Activated CD8-positive, alpha-beta memory T cell treated with anti-CD3 and anti-CD28 coated beads, Interleukin-2, amount 10 ng/mL, durations not matched to agents 7 days and 5 days (primary cell): ENCODE measurements around the gene STK32B. TPM values are rescaled to one million over a fixed set of nuclear protein-coding genes. Genes with fewer than 3 reads are reported as not detected.

Source experiments
- ATAC-seq: fragments of 150-1000 bp; cut with Tn5 transposase; one replicate; pipeline ENCODE4 v1.10.0; 2021; ENCODE audit warnings: moderate library complexity
- CTCF ChIA-PET: fragments of 350-600 bp; sonication (Branson Sonifier 250); formaldehyde crosslinking; loops from one replicate; lab custom pipeline; 2021; ENCODE audit warnings: antibody characterized with exemption; lab: Charles Lee
- DNase-seq: peaks from one replicate; pipeline ENCODE4 v3.0.0-alpha.2; 2020
- H3K27ac Mint-ChIP-seq: one replicate; pipeline ENCODE4 v1.8.0; 2021; ENCODE audit warnings: mild to moderate bottlenecking, mixed read lengths
- H3K27me3 Mint-ChIP-seq: one replicate; pipeline ENCODE4 v1.8.0; 2021; ENCODE audit warnings: mixed read lengths
- H3K36me3 Mint-ChIP-seq: one replicate; pipeline ENCODE4 v1.8.0; 2021; ENCODE audit warnings: mild to moderate bottlenecking, mixed read lengths
- H3K4me1 Mint-ChIP-seq: one replicate; pipeline ENCODE4 v1.8.0; 2021; ENCODE audit warnings: mixed read lengths
- H3K4me3 Mint-ChIP-seq: one replicate; pipeline ENCODE4 v1.8.0; 2021; ENCODE audit warnings: mild to moderate bottlenecking, moderate library complexity, mixed read lengths
- H3K9me3 Mint-ChIP-seq: one replicate; pipeline ENCODE4 v1.8.0; 2022; ENCODE audit warnings: low read depth, mixed read lengths
- total RNA-seq, 2 experiments: library from RNA; stranded (reverse); gene quantifications; one replicate each; pipeline ENCODE4 v1.2.3, GENCODE V29; 2021

The STK32B gene
- total RNA-seq, 2 experiments from 2014 or later: not detected

DNA sequence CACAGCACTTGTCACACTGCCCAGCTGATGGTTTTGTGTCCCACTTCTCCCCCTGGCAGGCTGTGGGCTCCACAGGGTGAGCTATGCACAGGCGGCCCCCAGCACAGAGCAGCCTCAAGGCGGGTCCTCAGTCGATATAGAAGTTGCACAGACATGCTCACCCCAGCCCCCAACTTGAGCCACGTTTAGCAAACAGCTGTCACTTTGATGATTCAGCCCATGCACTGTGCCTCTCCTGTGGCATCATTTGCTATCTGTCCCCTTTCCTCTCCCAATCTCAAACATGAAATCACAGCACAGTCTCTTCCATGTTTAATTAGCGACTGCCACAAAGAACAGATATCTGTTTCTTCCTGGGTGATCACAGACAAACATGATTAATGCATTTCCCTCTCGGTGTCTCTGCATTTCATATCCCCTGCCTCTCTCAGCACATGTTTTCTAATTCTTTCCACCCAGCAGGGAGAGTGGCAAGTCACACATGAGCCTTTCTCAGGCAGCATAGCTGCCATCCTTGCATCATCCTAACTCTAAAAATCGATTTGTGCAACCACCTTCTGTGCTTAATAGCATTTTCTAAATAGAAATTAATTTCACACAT is 452.2 kb downstream of the STK32B start:
- H3K9me3 Mint-ChIP-seq: peaks cover 2% of the 10 kb centered on the region
- no peak for ATAC-seq
- CTCF ChIA-PET: no interaction called here

GRCh38 chr4:5504486-5504885 is 453.2 kb downstream of the STK32B start:
- no peaks in the 10 kb centered on the region for H3K27me3 Mint-ChIP-seq
- CTCF ChIA-PET: no interaction called here
- no peaks in the 10 kb centered on the region for H3K36me3 Mint-ChIP-seq
- no peak overlapping the region for H3K27ac Mint-ChIP-seq
- ATAC-seq: no peak
- H3K9me3 Mint-ChIP-seq: peaks cover 2% of the 10 kb centered on the region
- H3K4me1 Mint-ChIP-seq: no peaks in the 10 kb centered on the region
- H3K4me3 Mint-ChIP-seq: no peak overlapping the region
- DNase-seq: no peak

More for the DNA sequence above, 452.2 kb downstream of the STK32B start:
- Mint-ChIP-seq H3K27me3 (no peaks in the 10 kb centered on the region), H3K27ac (no peak overlapping the region), H3K36me3 (no peaks in the 10 kb centered on the region), H3K4me3 (no peak overlapping the region), H3K4me1 (no peaks in the 10 kb centered on the region)
- no peak for DNase-seq

- H3K4me3 Mint-ChIP-seq: no peak overlapping the region
- DNase-seq (no peak), ATAC-seq (no peak)
- CTCF ChIA-PET: interaction anchor here (0.7 kb wide), 1 partner anchor 457 kb away, joined by 3 read pairs; no protein-coding TSS in a partner anchor
- H3K27ac Mint-ChIP-seq: no peak overlapping the region
- H3K27me3 Mint-ChIP-seq: no peaks in the 10 kb centered on the region
- H3K4me1 Mint-ChIP-seq: no peaks in the 10 kb centered on the region
- no peaks in the 10 kb centered on the region for H3K36me3 Mint-ChIP-seq
- no peaks in the 10 kb centered on the region for H3K9me3 Mint-ChIP-seq
Measured at GRCh38 chr4:5510504-5510903, 459.2 kb downstream of the STK32B start.

DNA sequence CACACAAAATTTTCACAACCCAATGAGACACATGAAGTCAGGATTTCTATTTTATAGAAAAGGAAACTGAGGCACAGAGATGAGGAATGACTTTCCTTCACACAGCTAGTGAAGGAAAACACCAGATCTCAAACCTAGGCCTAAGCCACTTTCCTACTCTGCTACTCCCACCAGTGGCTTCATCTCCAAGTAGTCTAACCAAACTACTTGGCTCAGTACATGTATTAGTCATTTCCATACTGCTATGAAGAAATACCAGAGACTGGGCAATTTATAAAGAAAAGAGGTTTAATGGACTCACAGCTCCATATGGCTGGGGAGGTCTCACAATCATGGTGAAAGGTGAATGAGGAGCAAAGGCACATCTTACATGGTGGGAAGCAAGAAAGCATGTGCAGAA is 460.5 kb downstream of the STK32B start:
- ATAC-seq (no peak), DNase-seq (no peak)
- Mint-ChIP-seq H3K27me3 (no peaks in the 10 kb centered on the region), H3K4me1 (no peaks in the 10 kb centered on the region), H3K27ac (no peak overlapping the region), H3K4me3 (no peak overlapping the region), H3K36me3 (no peaks in the 10 kb centered on the region), H3K9me3 (no peaks in the 10 kb centered on the region)
- CTCF ChIA-PET: no interaction called here

- H3K27ac Mint-ChIP-seq: no peak overlapping the region
- H3K4me1 Mint-ChIP-seq: no peaks in the 10 kb centered on the region
- DNase-seq: no peak
- no peak for ATAC-seq
- no peak overlapping the region for H3K4me3 Mint-ChIP-seq
- no peaks in the 10 kb centered on the region for H3K9me3 Mint-ChIP-seq
- CTCF ChIA-PET: no interaction called here
- no peaks in the 10 kb centered on the region for H3K36me3 Mint-ChIP-seq
- no peaks in the 10 kb centered on the region for H3K27me3 Mint-ChIP-seq
Measured at GRCh38 chr4:5515646-5516045, 464.4 kb downstream of the STK32B start.

DNA sequence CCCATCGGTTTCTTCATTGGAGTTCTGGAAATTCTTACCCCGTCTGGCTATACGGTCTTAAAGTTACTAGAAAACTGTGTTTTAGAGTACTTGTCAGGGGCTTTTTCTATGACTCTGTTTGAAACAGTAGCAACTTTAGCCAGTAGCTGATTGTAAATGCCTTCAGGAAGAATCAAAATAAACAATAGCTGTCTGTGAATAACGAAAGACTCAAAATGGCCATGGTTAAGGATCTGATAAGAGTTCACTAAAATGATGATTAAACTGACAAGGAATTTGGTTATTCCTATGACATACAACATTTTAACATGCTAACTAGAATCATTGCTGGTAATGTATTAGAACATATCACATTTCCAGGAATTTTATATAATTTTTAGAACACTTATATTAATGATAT is 466.1 kb downstream of the STK32B start:
- DNase-seq (no peak), ATAC-seq (no peak)
- Mint-ChIP-seq H3K27me3 (no peaks in the 10 kb centered on the region), H3K27ac (no peak overlapping the region), H3K4me1 (no peaks in the 10 kb centered on the region), H3K4me3 (no peak overlapping the region), H3K36me3 (no peaks in the 10 kb centered on the region), H3K9me3 (no peaks in the 10 kb centered on the region)
- CTCF ChIA-PET: no interaction called here

GRCh38 chr4:5524446-5525299 is 473.4 kb downstream of the STK32B start:
- Mint-ChIP-seq H3K27ac (no peak overlapping the region), H3K9me3 (peaks cover 8% of the 10 kb centered on the region), H3K27me3 (no peaks in the 10 kb centered on the region), H3K4me1 (no peaks in the 10 kb centered on the region), H3K4me3 (no peak overlapping the region), H3K36me3 (no peaks in the 10 kb centered on the region)
- DNase-seq (no peak), ATAC-seq (no peak)
- CTCF ChIA-PET: no interaction called here

DNA sequence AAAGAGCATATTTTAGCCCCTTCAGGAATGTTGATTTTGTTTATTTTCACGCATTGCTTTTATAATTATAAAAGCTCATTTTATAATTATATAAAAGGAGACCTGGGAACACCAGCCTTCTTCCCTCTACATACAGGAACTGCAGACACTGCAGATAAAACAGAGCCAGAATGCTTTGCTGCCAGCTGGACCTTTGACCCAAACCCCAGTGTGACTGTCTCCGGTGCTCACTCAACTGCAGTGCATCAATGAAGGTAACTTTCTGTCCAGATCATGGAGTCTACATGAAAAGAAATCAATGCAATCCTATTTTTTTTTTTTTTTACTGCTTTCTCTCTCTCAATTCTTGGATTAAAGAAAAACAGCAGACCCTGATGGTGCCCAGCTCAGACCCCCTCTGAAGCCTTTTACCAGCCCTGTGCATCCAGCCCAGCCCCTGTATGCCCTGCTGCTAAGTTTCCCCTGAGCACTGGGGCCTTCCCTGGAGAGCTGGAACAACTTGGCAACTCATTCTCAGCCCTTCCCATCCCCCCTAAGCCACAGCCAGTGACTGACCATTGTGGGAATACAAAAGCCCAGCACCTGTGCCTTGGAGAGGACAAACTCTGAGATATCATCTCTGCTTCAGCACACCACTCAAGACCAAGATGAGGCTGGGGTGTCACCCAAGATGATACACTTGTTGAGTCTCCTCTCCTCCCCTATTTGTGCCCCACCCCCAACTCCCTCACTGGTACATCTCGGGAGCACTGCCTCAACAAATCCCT is 475.0 kb downstream of the STK32B start:
- DNase-seq: no peak
- H3K27me3 Mint-ChIP-seq: no peaks in the 10 kb centered on the region
- CTCF ChIA-PET: no interaction called here
- no peak overlapping the region for H3K27ac Mint-ChIP-seq
- ATAC-seq: no peak
- H3K36me3 Mint-ChIP-seq: no peaks in the 10 kb centered on the region
- H3K4me3 Mint-ChIP-seq: no peak overlapping the region
- H3K9me3 Mint-ChIP-seq: peaks cover 8% of the 10 kb centered on the region
- no peaks in the 10 kb centered on the region for H3K4me1 Mint-ChIP-seq

- no peak overlapping the region for H3K4me3 Mint-ChIP-seq
- peaks cover 8% of the 10 kb centered on the region for H3K9me3 Mint-ChIP-seq
- H3K27me3 Mint-ChIP-seq: no peaks in the 10 kb centered on the region
- CTCF ChIA-PET: no interaction called here
- H3K4me1 Mint-ChIP-seq: no peaks in the 10 kb centered on the region
- no peak overlapping the region for H3K27ac Mint-ChIP-seq
- no peaks in the 10 kb centered on the region for H3K36me3 Mint-ChIP-seq
- ATAC-seq (no peak), DNase-seq (no peak)
Measured at GRCh38 chr4:5527211-5527610, 475.9 kb downstream of the STK32B start.

- Mint-ChIP-seq H3K27ac (no peak overlapping the region), H3K9me3 (peaks cover 10% of the 10 kb centered on the region), H3K4me3 (no peak overlapping the region), H3K36me3 (no peaks in the 10 kb centered on the region), H3K27me3 (no peaks in the 10 kb centered on the region), H3K4me1 (no peaks in the 10 kb centered on the region)
- DNase-seq (no peak), ATAC-seq (no peak)
- CTCF ChIA-PET: no interaction called here
Measured at GRCh38 chr4:5528031-5528436, 476.8 kb downstream of the STK32B start.

DNA sequence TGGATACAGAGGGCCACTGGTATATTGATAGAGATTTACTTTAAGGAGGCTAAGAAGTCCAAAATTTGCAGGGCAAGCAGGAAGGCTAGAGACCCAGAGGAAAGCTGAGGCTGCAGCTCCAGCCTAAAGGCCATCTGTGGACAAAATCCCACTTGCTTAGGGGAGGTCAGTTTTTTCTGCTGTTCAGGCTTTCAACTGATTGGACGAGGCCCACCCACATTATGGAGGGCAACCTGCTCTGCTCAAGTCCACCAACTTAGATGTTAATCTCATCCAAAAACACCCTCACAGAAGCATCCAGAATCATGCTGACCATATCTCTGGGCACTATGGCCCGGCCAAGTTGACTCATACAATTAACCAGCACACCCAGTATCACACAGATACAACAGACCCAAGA is 480.8 kb downstream of the STK32B start:
- Mint-ChIP-seq H3K27me3 (no peaks in the 10 kb centered on the region), H3K4me3 (no peak overlapping the region), H3K9me3 (peaks cover 13% of the 10 kb centered on the region), H3K36me3 (no peaks in the 10 kb centered on the region), H3K4me1 (no peaks in the 10 kb centered on the region), H3K27ac (no peak overlapping the region)
- ATAC-seq (no peak), DNase-seq (no peak)
- CTCF ChIA-PET: no interaction called here

DNA sequence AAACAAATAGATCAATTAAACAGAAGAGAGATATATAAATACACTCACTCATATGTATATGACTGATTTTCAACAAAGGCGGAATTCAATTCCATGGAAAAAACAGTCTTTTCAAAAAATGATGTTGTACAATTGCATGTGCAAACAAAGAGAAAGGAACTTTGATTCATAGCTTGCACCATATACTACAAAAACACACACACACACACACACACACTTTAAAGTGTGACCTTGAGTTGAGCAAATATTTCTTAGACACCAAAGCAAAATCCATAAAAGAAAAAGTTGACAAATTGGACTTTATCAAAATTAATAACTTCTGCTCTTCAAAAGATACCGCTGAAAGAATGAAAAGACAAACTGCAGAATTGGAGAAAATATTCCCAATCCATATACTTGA is 488.3 kb downstream of the STK32B start:
- H3K36me3 Mint-ChIP-seq: no peaks in the 10 kb centered on the region
- H3K4me1 Mint-ChIP-seq: no peaks in the 10 kb centered on the region
- H3K27me3 Mint-ChIP-seq: no peaks in the 10 kb centered on the region
- ATAC-seq (no peak), DNase-seq (no peak)
- H3K9me3 Mint-ChIP-seq: no peaks in the 10 kb centered on the region
- CTCF ChIA-PET: no interaction called here
- H3K27ac Mint-ChIP-seq: no peak overlapping the region
- H3K4me3 Mint-ChIP-seq: no peak overlapping the region

DNA sequence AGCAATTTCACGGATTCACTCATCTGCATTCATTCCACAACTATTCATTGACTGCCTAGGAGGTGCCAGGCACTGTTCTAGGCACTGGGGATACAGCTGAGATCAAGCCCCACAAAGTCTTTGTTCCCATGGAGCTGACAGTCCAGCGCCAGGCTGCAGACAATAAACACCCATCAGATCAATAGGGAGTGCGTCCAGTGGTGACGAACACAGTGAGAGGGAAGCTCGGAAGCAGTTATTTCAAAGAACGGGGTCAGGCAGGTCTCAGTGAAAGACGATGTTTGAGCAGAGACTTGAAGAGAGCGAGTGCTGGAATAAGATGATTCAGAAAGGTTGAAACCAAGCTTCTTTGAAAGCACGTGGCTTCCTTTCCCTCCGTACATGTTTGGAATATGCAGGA is 489.9 kb downstream of the STK32B start:
- Mint-ChIP-seq H3K27ac (no peak overlapping the region), H3K36me3 (no peaks in the 10 kb centered on the region), H3K4me3 (no peak overlapping the region), H3K27me3 (no peaks in the 10 kb centered on the region), H3K9me3 (peaks cover 2% of the 10 kb centered on the region), H3K4me1 (no peaks in the 10 kb centered on the region)
- ATAC-seq (no peak), DNase-seq (no peak)
- CTCF ChIA-PET: no interaction called here

GRCh38 chr4:5543681-5544080 is 492.4 kb downstream of the STK32B start:
- CTCF ChIA-PET: no interaction called here
- Mint-ChIP-seq H3K36me3 (no peaks in the 10 kb centered on the region), H3K4me3 (no peak overlapping the region), H3K9me3 (peaks cover 2% of the 10 kb centered on the region), H3K27me3 (no peaks in the 10 kb centered on the region), H3K27ac (no peak overlapping the region), H3K4me1 (no peaks in the 10 kb centered on the region)
- ATAC-seq: no peak
- DNase-seq: no peak
